GM12892 (cell line): ENCODE measurements around the gene IKZF1.

ENCODE experiments used
- DNase-seq: peaks from one replicate; pipeline ENCODE4 v3.0.0; 2011; ENCODE audit not compliant: insufficient read length
- FAIRE-seq: peaks from 2 replicates; lab custom pipeline; 2011; peaks lifted over from hg19 to GRCh38; lab: Jason Lieb, UNC
- POLR2A ChIP-seq: IDR thresholded peaks from 2 replicates; pipeline ENCODE4 v1.6.1; 2011; ENCODE audit warnings: low read depth, low read length, control low read depth
- POLR2AphosphoS5 ChIP-seq: IDR thresholded peaks from 2 replicates; pipeline ENCODE4 v1.6.1; 2011; ENCODE audit warnings: low read depth, low read length, control low read depth
- TAF1 ChIP-seq: IDR thresholded peaks from 2 replicates; pipeline ENCODE4 v1.6.1; 2011; ENCODE audit warnings: low read depth, mild to moderate bottlenecking, control low read depth, low read length, borderline replicate concordance

IKZF1 gene

GRCh38 chr7:50270531-50271018 lies 33.9 kb upstream of the IKZF1 start:
- DNase-seq = no peak
- no peak for FAIRE-seq
- TF ChIP-seq TAF1 = no peak
- no peak for TF ChIP-seq POLR2AphosphoS5
- TF ChIP-seq POLR2A = no peak

GRCh38 chr7:50272808-50273207 lies 31.7 kb upstream of the IKZF1 start:
- TF ChIP-seq TAF1 = no peak
- TF ChIP-seq POLR2A = no peak
- no peak for TF ChIP-seq POLR2AphosphoS5
- no peak for DNase-seq
- no peak for FAIRE-seq

- no peak for DNase-seq
- no peak for TF ChIP-seq POLR2A
- no peak for FAIRE-seq
Measured at GRCh38 chr7:50273301-50273700, 31.2 kb upstream of the IKZF1 start.

GRCh38 chr7:50273870-50274269 lies 30.6 kb upstream of the IKZF1 start:
- DNase-seq (no peak), FAIRE-seq (no peak)
- TF ChIP-seq TAF1 = no peak
- no peak for TF ChIP-seq POLR2A
- TF ChIP-seq POLR2AphosphoS5 = no peak

- no peak for TF ChIP-seq POLR2A
- no peak for TF ChIP-seq TAF1
- TF ChIP-seq POLR2AphosphoS5 = no peak
- FAIRE-seq (peak; percentile 77), DNase-seq (no peak)
Measured at GRCh38 chr7:50274361-50274760, 30.2 kb upstream of the IKZF1 start.

- no peak for DNase-seq
- TF ChIP-seq POLR2A = no peak
- TF ChIP-seq TAF1 = no peak
- no peak for TF ChIP-seq POLR2AphosphoS5
- peak; percentile 83 for FAIRE-seq
Measured at GRCh38 chr7:50275430-50275829, 29.1 kb upstream of the IKZF1 start.

GRCh38 chr7:50276483-50276882 lies 28.0 kb upstream of the IKZF1 start:
- TF ChIP-seq POLR2A = no peak
- no peak for TF ChIP-seq TAF1
- TF ChIP-seq POLR2AphosphoS5 = no peak
- no peak for FAIRE-seq
- no peak for DNase-seq

GRCh38 chr7:50278120-50278519 lies 26.4 kb upstream of the IKZF1 start:
- FAIRE-seq (no peak), DNase-seq (no peak)
- no peak for TF ChIP-seq POLR2AphosphoS5
- TF ChIP-seq POLR2A = no peak
- no peak for TF ChIP-seq TAF1

GRCh38 chr7:50281680-50282445 lies 22.7 kb upstream of the IKZF1 start:
- no peak for FAIRE-seq
- DNase-seq = no peak
- TF ChIP-seq POLR2AphosphoS5 = peak; percentile 62
- TF ChIP-seq POLR2A = 0 out of 2 replicates have a peak, but pooled peaks have one; percentile 21
- no peak; the same call in 1 of the 2 replicates for TF ChIP-seq TAF1

- FAIRE-seq (peak; percentile 89), DNase-seq (no peak)
- TF ChIP-seq POLR2AphosphoS5 = no peak
- 0 out of 2 replicates have a peak, but pooled peaks have one; percentile 16 for TF ChIP-seq POLR2A
- no peak for TF ChIP-seq TAF1
Measured at GRCh38 chr7:50282813-50283605, 21.5 kb upstream of the IKZF1 start.

- FAIRE-seq (peak; percentile 75), DNase-seq (no peak)
- TF ChIP-seq POLR2AphosphoS5 (no peak), POLR2A (no peak)
Measured at GRCh38 chr7:50283731-50284130, 20.8 kb upstream of the IKZF1 start.

GRCh38 chr7:50284296-50284695 lies 20.2 kb upstream of the IKZF1 start:
- DNase-seq (no peak), FAIRE-seq (peak; percentile 36)
- TF ChIP-seq POLR2A (no peak), POLR2AphosphoS5 (no peak), TAF1 (no peak)
